ENCODE measurements around the gene APBA3. TPM values are rescaled to one million over a fixed set of nuclear protein-coding genes. Genes with fewer than 3 reads are reported as not detected.

The APBA3 gene
- polyA plus RNA-seq, 1 donor (not counting 4 experiments of a cell fraction or from before 2014, with no cell fraction given): 6.7 TPM

- Histone ChIP-seq H3K9me3 (ENCODE audit: control insufficient read depth, low read depth, low read length) (no peaks in the 10 kb centered on the region), H3K4me1 (ENCODE audit: control insufficient read depth, extremely low read depth, insufficient read depth, low read length) (peaks cover under 1% of the 10 kb centered on the region), H3K9ac (ENCODE audit: control insufficient read depth, extremely low read depth, insufficient read depth, low read length) (no peak overlapping the region), H3K4me2 (ENCODE audit: control insufficient read depth, extremely low read depth, insufficient read depth, low read depth, low read length) (no peak overlapping the region), H3K4me3 (ENCODE audit: control insufficient read depth in 2 of 3, extremely low read depth in 1 of 3, insufficient read depth in 2 of 3, low read depth in 1 of 3, low read length in 3 of 3) (no peak overlapping the region), H3K79me2 (ENCODE audit: control insufficient read depth, insufficient read depth, low read length) (no peaks in the 10 kb centered on the region), H2AFZ (ENCODE audit: control insufficient read depth, low read length) (no peak overlapping the region), H3K27me3 (ENCODE audit: control insufficient read depth, extremely low read depth, insufficient read depth, low read length) (peaks cover 23% of the 10 kb centered on the region), H3K36me3 (ENCODE audit: control insufficient read depth in 2 of 2, extremely low read depth in 1 of 2, insufficient read depth in 2 of 2, low read length in 2 of 2) (no peaks in the 10 kb centered on the region), H4K20me1 (ENCODE audit: control insufficient read depth, extremely low read depth, insufficient read depth, low read length) (no peaks in the 10 kb centered on the region), H3K27ac (ENCODE audit: control insufficient read depth, insufficient read depth, low read length) (no peak overlapping the region), H3K9me1 (ENCODE audit: control insufficient read depth, extremely low read depth, insufficient read depth, low read length) (no peaks in the 10 kb centered on the region)
- TF ChIP-seq CTCF (optimal IDR thresholded peaks at IDR 0.05 in 1 of 3, IDR thresholded peaks at IDR 0.05 in 1 of 3, conservative IDR thresholded peaks at IDR 0.05 in 1 of 3; ENCODE audit: extremely low read depth in 1 of 3, insufficient read depth in 2 of 3, low read length in 3 of 3): no peak
- TF ChIP-seq EZH2 (IDR thresholded peaks at IDR 0.05; ENCODE audit: low read length): no peak
- dilution Hi-C loops (cut with MboI; ENCODE audit: extremely low pct_ligation_motif_present, low sequenced_read_pairs): no loop called here
- FAIRE-seq (no peak), DNase-seq (ENCODE audit: low read depth, low spot score) (no peak)
These were observed 53.7 kb downstream of the APBA3 start for GRCh38 chr19:3707868-3708206.

- Histone ChIP-seq H3K27me3 (ENCODE audit: control insufficient read depth, extremely low read depth, insufficient read depth, low read length) (no peaks in the 10 kb centered on the region), H3K79me2 (ENCODE audit: control insufficient read depth, insufficient read depth, low read length) (peaks cover 29% of the 10 kb centered on the region), H3K36me3 (ENCODE audit: control insufficient read depth in 2 of 2, extremely low read depth in 1 of 2, insufficient read depth in 2 of 2, low read length in 2 of 2) (no peaks in the 10 kb centered on the region), H3K4me3 (ENCODE audit: control insufficient read depth in 2 of 3, extremely low read depth in 1 of 3, insufficient read depth in 2 of 3, low read depth in 1 of 3, low read length in 3 of 3) (no peak overlapping the region), H3K9me3 (ENCODE audit: control insufficient read depth, low read depth, low read length) (no peaks in the 10 kb centered on the region), H2AFZ (ENCODE audit: control insufficient read depth, low read length) (no peak overlapping the region), H3K9me1 (ENCODE audit: control insufficient read depth, extremely low read depth, insufficient read depth, low read length) (no peaks in the 10 kb centered on the region), H3K9ac (ENCODE audit: control insufficient read depth, extremely low read depth, insufficient read depth, low read length) (no peak overlapping the region), H3K27ac (ENCODE audit: control insufficient read depth, insufficient read depth, low read length) (no peak overlapping the region), H4K20me1 (ENCODE audit: control insufficient read depth, extremely low read depth, insufficient read depth, low read length) (peaks cover under 1% of the 10 kb centered on the region), H3K4me2 (ENCODE audit: control insufficient read depth, extremely low read depth, insufficient read depth, low read depth, low read length) (no peak overlapping the region), H3K4me1 (ENCODE audit: control insufficient read depth, extremely low read depth, insufficient read depth, low read length) (peaks cover 3% of the 10 kb centered on the region)
- FAIRE-seq (peak; percentile 69), DNase-seq (ENCODE audit: low read depth, low spot score) (no peak)
- dilution Hi-C loops (cut with MboI; ENCODE audit: extremely low pct_ligation_motif_present, low sequenced_read_pairs): no loop called here
- TF ChIP-seq CTCF (optimal IDR thresholded peaks at IDR 0.05 in 1 of 3, IDR thresholded peaks at IDR 0.05 in 1 of 3, conservative IDR thresholded peaks at IDR 0.05 in 1 of 3; ENCODE audit: extremely low read depth in 1 of 3, insufficient read depth in 2 of 3, low read length in 3 of 3): no peak
- TF ChIP-seq EZH2 (IDR thresholded peaks at IDR 0.05; ENCODE audit: low read length): no peak
These were observed 60.3 kb downstream of the APBA3 start for GRCh38 chr19:3701200-3701599.

Small RNA genes within 50 kb of the gene (small RNA-seq; reads per million reads assigned to genes)
- 0 reads per million in 3 experiments for gene AC005777.1 (ENCODE audit: insufficient read length in 3 of 3, low read depth in 3 of 3, low replicate concordance in 1 of 3)

Other genes with a start within 250 kb of the APBA3 start
- gene TEKTIP1, start 222.5 kb downstream of the APBA3 start, polyA plus RNA-seq: not detected in 3 replicates
- 30.0 to 44.7 TPM (median 34.8 TPM) in 3 replicates for gene MFSD12, start 204.1 kb downstream of the APBA3 start, polyA plus RNA-seq
- 27.9 to 38.3 TPM (median 27.9 TPM) in 3 replicates for gene HMG20B, start 188.7 kb downstream of the APBA3 start, polyA plus RNA-seq
- gene GIPC3, start 176.2 kb downstream of the APBA3 start, polyA plus RNA-seq: not detected in 3 replicates
- gene TBXA2R, start 154.8 kb downstream of the APBA3 start, polyA plus RNA-seq: not detected in 3 replicates
- 10.8 to 15.0 TPM (median 11.1 TPM) in 3 replicates for gene CACTIN, start 134.9 kb downstream of the APBA3 start, polyA plus RNA-seq
- gene PIP5K1C, start 61.2 kb downstream of the APBA3 start, polyA plus RNA-seq: 3.6 to 8.2 TPM (median 3.8 TPM) in 3 replicates
- gene TJP3, start 53.3 kb downstream of the APBA3 start, polyA plus RNA-seq: 0.02 to 0.08 TPM in 2 of 3 replicates, not detected in the other
- 27.0 to 35.6 TPM (median 30.0 TPM) in 3 replicates for gene MRPL54, start 990 bp upstream of the APBA3 start, polyA plus RNA-seq
- gene RAX2, start 10.5 kb upstream of the APBA3 start, polyA plus RNA-seq: not detected in 3 replicates
- gene MATK, start 24.7 kb upstream of the APBA3 start, polyA plus RNA-seq: 0.05 to 0.27 TPM (median 0.16 TPM) in 3 replicates
- gene ZFR2, start 107.3 kb upstream of the APBA3 start, polyA plus RNA-seq: not detected in 3 replicates
- gene ATCAY, start 119.0 kb upstream of the APBA3 start, polyA plus RNA-seq: not detected in 3 replicates
- not detected in 3 replicates for gene NMRK2, start 171.4 kb upstream of the APBA3 start, polyA plus RNA-seq
- gene DAPK3, start 209.4 kb upstream of the APBA3 start, polyA plus RNA-seq: 57.3 to 94.7 TPM (median 60.8 TPM) in 3 replicates
- 884 to 1,193 TPM (median 1,022 TPM) in 3 replicates for gene EEF2, start 223.8 kb upstream of the APBA3 start, polyA plus RNA-seq
- gene PIAS4, start 246.0 kb upstream of the APBA3 start, polyA plus RNA-seq: 6.1 to 11.4 TPM (median 7.5 TPM) in 3 replicates